Germinal center (tissue), 1 donor: ENCODE results near the gene CAPN14.
"Not testable (repeated sequence)": the region's sequence is repeated elsewhere in the genome, so short reads cannot be mapped to it uniquely, and the experiment has no call there.

Experiments
- DNase-seq: peaks from one replicate; pipeline ENCODE4 v3.0.0; 2012; ENCODE audit warnings: mixed read lengths, low spot score

The CAPN14 gene

DNA sequence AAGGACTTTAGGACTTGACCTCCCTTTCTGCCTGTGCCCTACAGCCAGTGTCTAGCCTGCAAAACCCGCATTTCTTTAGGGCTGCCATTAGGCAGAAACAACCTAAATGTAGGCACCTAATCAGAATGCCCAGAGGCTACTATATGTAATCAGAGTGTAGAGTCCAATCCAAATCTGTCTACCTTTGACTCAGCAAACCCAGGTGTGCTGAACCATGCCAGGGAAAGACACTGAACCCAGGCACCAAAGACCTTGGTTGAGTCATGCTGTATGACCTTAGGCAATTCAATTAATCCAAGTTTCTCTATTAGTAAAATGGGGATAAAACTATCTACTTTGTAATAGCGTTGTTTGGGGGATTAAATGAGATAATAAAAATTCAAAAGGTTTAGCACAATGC lies 20.7 kb downstream of the CAPN14 start:
- no peak for DNase-seq

DNA sequence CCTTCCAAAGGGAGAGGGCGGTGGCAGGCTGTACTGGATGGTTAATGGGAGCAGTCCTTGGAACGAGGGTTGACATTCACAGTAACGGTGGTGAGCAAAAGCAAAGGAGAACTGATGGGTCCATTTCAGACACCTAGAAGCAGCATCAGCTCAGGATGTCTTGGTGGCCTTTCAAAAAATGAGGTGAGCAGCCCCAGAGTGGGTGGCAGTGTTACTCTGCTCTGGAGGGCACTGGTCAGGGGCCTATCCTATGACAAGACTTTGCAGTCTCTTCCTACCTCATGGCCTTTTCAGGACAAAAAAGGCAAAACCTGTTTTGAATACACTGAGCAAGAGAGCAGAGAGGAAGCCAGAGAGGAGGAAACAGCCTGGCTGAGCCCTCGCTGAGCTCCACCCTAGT lies 23.5 kb downstream of the CAPN14 start:
- DNase-seq: no peak

GRCh38 chr2:31192851-31193392 lies 24.4 kb downstream of the CAPN14 start:
- no peak for DNase-seq

DNA sequence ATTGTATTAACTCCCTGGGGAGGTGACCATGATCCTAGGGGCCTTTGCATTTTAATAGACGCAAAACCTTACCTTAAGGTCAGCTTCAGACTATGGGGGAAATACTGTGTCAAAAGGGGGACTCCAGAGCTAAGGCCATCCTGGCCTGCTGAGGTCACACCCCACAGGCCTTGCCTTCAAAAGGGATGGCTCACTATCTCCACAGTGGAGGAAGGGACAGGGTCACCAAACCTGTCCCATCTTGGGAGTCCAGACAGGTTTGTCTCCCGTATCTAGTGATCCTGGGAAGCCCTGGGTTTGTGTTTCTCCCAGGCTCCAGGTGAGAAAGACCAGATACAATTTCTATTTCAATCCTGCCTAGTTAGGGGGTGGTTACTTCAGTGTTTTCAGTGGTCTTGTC lies 24.9 kb downstream of the CAPN14 start:
- DNase-seq: no peak

DNA sequence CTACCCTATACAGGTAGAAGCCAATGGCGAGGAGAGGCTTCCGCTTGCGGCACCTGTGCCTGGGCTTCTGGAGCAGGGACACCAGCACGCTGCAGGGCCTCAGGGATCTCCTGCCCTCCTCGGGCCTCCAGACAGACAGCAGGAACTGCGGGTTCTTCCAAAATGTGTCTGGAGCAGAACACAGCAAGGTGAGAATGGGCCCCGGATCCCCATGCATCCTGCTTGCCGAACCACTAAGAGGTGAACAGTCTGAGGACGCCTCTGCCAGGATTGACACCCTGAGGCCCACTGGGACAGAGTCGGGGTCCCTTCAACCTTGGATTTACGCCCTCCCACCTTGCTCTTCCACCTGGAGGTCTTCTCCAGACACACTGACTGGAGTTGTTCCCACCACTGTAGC lies 25.4 kb downstream of the CAPN14 start:
- no peak for DNase-seq

DNA sequence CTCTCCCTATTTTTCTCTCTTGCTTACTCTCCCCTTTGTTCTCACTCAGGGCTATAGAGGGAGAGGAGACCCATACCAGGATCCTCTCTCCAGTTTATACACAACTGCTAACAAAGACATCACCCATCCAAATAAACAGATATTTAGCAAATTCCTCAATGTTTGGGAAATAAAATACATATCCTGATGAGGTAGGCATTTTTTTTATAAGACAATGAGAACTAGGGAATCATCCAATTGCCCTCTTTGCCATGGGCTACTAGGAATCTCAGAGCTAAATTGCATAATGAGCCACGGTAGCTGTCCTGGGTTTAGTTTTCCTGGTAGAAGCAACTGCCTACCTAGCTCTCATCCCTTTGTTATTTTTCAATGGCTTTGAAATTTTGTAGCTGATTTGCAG lies 27.1 kb downstream of the CAPN14 start:
- no peak for DNase-seq

DNA sequence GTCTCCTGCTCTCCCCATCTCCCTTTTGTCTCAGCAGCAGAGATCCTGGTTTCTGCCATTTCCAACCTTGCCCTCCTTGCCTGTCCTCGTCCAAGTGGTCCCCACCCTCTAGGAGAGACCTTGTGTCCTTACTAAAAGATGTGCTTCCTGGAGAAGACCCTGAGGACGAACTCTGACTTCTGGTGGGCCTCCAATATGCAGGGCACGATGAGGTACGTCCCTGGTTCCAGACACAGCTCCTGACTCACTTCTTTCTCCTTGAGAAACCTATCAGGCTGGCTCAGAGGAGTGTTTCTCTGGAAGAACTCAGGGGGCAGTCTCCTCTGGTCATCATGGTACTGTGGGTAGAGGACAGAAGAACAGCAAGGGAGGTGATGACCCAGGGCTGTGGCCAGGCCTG lies 28.2 kb downstream of the CAPN14 start:
- no peak for DNase-seq

DNA sequence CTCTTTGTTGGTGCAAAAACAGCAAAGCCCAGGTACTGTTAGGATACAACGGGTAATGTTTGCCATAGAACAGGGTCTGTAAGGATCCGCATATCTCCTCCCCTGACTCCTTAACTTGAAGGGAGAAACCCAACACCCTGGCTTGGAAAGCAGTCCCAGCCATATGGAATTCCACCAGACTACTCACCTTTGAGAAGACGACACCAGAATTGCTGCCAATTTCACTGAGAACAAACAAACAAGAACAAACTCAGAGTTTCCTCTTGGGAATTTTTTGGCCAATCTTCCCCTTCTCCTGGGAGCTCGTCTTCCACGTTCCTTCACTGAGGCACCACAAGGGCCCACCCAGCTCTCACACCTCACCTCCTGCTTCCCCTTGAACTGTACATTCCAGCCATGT lies 29.2 kb downstream of the CAPN14 start:
- DNase-seq: no peak

DNA sequence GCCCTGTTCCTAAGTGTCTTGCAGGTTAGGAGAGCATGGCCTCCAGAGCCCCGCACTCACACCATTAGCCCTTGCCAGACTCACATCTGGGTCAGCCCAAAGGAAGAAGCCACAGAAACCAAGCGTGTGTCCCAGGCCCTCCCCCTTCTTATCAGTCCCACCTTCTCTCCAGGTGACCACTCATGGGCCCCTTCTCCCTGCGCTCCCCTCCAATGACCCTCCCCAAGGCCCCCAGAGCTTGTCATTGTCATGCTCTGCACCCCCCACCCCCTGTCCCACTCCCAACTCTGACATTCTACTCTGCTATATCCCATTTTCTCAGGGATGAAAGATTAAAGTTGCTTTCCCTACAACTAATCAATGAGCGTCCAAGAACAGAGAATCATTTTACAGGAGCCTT lies 30.1 kb downstream of the CAPN14 start:
- no peak for DNase-seq

DNA sequence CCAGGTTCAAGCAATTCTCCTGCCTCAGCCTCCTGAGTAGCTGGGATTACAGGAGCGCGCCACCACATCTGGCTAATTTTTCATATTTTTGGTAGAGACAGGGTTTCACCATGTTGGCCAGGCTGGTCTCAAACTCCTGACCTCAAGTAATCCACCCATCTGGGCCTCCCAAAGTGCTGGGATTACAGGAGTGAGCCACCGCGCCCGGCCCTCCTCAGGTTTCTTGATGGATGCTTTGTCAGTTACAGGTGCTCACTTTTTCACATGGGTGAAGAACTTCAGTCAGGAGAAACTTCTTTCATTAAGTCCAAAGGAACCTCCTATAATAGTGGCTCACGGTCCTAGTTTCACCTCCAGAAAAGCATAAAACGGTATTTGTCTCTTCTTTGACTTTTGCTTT lies 33.3 kb downstream of the CAPN14 start:
- not testable (repeated sequence) for DNase-seq

DNA sequence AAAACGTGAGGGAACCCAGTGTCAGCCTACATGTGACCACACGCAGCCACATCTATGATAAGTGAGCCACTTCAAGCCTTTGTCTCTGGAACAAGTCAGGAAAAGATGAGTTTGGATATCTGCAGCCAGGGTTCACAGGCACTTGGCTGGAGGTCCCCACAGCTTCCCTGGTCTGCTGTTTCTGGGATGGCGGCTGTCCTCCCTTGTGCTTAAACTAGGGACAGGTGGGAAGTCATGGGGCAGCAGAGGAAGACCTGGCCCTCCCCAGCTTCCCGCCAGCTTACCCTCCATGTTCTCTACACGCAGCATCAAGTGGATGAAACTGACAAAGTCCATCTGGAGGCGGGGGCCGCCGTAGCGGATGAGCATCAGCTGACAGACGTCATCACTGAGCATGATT lies 40.6 kb downstream of the CAPN14 start:
- no peak for DNase-seq

DNA sequence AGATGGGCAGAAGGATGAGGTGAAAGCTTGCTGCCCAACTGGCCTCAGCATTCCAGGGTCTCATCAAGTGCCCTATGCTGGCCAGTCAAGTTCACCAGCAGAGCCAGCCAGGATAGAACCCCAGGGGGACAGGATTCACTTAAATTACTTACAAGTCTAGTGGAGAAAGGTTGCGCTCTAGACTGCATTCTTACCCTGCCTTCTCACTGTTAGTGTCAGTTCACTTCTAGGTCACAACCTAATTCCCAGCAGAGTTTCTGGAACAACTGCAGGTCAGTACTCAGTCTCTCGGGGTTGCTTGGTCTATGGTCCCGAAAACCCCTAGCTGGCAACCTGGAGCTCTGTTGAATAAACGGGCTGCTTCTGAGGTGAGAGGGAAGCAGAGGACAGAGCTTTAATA lies 46.2 kb downstream of the CAPN14 start:
- DNase-seq: no peak

DNA sequence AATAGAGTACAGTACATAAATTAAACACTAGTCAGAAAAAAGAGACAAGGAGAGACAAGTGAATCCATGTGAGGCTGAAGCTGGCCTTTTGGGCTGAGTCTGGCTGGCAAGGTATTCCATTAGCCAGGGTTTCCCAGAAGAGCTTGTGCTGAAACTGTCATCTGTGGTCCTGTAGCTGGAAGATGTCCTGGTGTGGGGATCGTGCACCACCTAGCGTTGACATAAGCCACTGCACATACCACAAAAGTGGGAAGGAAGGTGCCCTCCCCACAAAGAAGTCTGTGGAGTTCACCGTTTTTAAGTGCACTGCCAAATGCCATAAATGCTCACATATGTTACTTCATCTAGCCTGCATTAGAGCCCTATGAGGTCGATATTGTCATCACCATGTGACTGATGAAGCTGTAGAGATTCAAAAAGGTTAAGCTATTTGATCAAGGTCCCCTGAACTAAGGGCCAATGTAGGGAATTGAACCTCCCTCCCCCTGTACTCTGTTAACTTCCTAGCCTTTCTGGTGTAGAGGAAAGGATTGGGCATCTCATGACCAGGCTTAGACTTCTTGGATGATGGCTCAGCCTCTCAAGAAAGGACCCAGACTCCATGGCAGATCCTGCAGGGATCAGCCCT lies 47.1 kb downstream of the CAPN14 start:
- peak; percentile 80 for DNase-seq

DNA sequence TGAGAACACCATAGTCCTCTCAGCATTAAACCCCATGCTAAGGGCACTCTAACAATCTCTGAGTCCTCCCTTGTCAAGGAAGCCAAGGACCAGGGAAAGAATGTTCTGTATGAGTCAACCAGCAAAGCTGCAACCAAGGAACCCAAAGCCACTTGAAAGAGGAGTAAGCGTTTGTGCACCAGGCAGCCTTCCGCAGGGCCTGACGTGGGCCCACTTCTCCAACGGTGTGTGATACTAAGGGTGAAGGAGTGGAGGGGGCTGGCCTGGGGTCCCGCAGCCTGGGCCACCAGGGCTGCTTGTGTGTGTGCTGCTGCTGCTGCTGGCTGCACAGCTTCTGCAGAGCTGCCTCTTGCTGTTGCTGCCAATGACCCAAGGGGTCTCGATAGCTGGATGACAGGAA lies 49.0 kb downstream of the CAPN14 start:
- no peak for DNase-seq

DNA sequence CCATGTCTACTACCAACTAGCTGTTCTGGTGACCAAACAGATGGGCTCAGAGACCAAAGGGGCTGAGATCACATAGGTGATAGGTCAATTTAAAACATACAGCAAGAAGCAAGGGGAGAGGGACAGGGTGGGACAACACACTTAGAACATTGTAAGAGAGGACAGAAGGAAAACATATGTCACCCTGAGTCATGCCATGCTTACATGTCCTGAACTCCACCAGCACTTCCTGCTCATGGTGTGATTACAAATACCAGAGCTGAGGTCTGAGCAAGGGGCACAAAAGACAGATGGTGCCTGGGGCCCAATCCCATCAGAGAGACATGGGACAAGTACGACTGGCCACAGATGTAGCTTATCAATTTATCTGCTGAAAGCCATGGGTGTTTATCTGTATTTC lies 50.4 kb downstream of the CAPN14 start:
- DNase-seq: no peak

- DNase-seq: no peak
Observed at GRCh38 chr2:31163011-31163539, 54.2 kb downstream of the CAPN14 start.

DNA sequence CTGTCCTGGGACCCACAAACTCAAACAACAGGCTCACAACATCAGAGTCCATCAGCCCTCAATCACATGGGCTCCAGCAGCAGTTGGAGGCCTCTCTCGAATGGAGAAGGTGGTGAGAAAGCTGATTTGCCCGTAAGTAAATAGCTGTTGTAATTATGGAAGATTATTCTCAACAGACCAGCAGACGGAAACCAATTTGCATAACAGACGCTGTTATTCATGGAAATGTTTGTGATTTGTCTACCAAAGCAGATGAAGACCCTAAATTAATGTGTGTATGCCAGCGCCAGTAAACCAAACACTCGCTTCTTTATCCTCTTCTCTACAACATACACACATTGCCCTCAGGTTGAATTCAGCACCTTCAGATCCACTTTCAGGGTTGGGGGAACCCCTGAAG lies 55.7 kb downstream of the CAPN14 start:
- DNase-seq: peak; percentile 35

GRCh38 chr2:31151501-31151900 lies 65.8 kb downstream of the CAPN14 start:
- no peak for DNase-seq

GRCh38 chr2:31150120-31150670 lies 67.1 kb downstream of the CAPN14 start:
- peak; percentile 40 for DNase-seq

GRCh38 chr2:31148514-31148913 lies 68.8 kb downstream of the CAPN14 start:
- DNase-seq: no peak

GRCh38 chr2:31147645-31148044 lies 69.7 kb downstream of the CAPN14 start:
- no peak for DNase-seq

- DNase-seq: no peak
Observed at GRCh38 chr2:31142110-31142509, 75.2 kb downstream of the CAPN14 start.

DNA sequence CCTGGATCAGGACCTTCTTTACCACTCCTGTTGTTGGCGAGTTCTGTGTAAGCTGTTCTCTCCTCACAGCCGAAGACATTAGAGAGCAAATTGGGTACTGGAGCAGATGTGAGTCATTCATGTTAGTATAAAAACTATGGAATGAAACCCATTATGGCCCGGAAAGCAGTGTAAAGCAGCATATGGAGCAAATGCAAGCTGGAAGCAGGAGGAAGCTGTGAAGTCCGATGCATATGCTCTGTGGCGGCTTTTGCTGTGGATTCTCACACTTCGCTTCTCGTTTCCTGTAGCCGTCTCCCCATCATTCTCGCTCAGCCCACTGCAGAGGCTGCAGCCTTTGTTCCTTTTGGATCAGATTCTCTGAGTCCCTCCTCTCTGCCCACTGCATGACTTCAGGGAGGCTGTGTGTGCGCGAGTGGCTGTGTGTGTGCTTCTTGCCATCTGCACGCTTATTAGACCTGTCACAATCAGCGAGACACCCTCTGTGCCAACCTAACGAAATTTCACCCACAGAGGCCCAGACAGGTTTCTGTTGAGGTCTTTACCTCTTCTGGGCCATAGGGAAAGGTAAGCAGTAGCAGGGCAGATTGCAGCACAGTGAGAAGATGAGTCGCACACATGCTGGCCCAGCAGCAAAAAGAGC lies 75.8 kb downstream of the CAPN14 start:
- no peak for DNase-seq
